Panc1 (cell line): ENCODE data around the gene TEX35. TPM values are rescaled to one million over a fixed set of nuclear protein-coding genes. Genes with fewer than 3 reads are reported as not detected.

Experiments used
- ATAC-seq: fragments of 200-7000 bp; cut with Tn5 transposase; 2 replicates; pipeline ENCODE4 v1.9.1; 2020; ENCODE audit warnings: mild to moderate bottlenecking, moderate library complexity
- BruUV-seq: library from RNA; stranded (reverse); fragments of 400-500 nt; replicated peaks from 2 replicates; lab custom pipeline; 2021; lab: Mats Ljungman, UMichigan
- CTCF ChIA-PET: fragments of 300-600 bp; sonication (Branson Sonifier 250); formaldehyde crosslinking; loops from one replicate; lab custom pipeline; 2022; ENCODE audit warnings: antibody characterized with exemption; lab: Charles Lee
- POLR2A ChIA-PET: fragments of 300-600 bp; sonication (Branson Sonifier 250); formaldehyde crosslinking; loops from one replicate; lab custom pipeline; 2022; ENCODE audit warnings: antibody characterized with exemption; lab: Charles Lee
- DNase-seq: peaks from one replicate; pipeline ENCODE4 v3.0.0-alpha.2; 2010; ENCODE audit warnings: low read depth, low spot score
- H3K27ac ChIP-seq: 2 replicates; pipeline ENCODE4 v1.5.1; 2011; ENCODE audit warnings: mild to moderate bottlenecking, low read length, inconsistent platforms
- H3K27me3 ChIP-seq: fragments of 200-500 bp; sonication (Bioruptor generic); 2 replicates; pipeline ENCODE4 v1.6.0; 2014; ENCODE audit warnings: low read length, inconsistent platforms; ENCODE audit not compliant: control insufficient read depth, insufficient read depth
- H3K36me3 ChIP-seq: fragments of 200-500 bp; sonication (Bioruptor generic); 2 replicates; pipeline ENCODE4 v1.5.1; 2014; ENCODE audit warnings: inconsistent platforms, mild to moderate bottlenecking, low read length, moderate library complexity; ENCODE audit not compliant: control insufficient read depth, insufficient read depth
- H3K4me1 ChIP-seq: 2 replicates; pipeline ENCODE4 v1.5.1; 2011; ENCODE audit warnings: inconsistent platforms, mild to moderate bottlenecking, low read length, moderate library complexity; ENCODE audit not compliant: control insufficient read depth, insufficient read depth
- H3K4me3 ChIP-seq, 2 experiments: 2 replicates each; pipeline ENCODE4 v1.5.1; 2011 to 2012; ENCODE audit warnings: low read depth in 2 of 2, low read length in 2 of 2, mild to moderate bottlenecking in 2 of 2, inconsistent platforms in 1 of 2, moderate library complexity in 1 of 2
- H3K9me3 ChIP-seq: fragments of 200-500 bp; sonication (Bioruptor generic); 2 replicates; pipeline ENCODE4 v1.5.1; 2014; ENCODE audit warnings: low read depth, mild to moderate bottlenecking, inconsistent platforms, low read length, moderate library complexity; ENCODE audit not compliant: control insufficient read depth, insufficient read depth
- CTCF ChIP-seq: fragments of 450-650 bp; IDR thresholded peaks from 2 replicates; pipeline ENCODE4 v1.5.1; 2017; ENCODE audit warnings: mild to moderate bottlenecking
- POLR2AphosphoS5 ChIP-seq: IDR thresholded peaks from 2 replicates; pipeline ENCODE4 v1.6.1; 2012; ENCODE audit warnings: mild to moderate bottlenecking, low read depth, low read length, moderate library complexity
- SIN3A ChIP-seq: IDR thresholded peaks from 2 replicates; pipeline ENCODE4 v1.6.1; 2012; ENCODE audit warnings: low read depth, mild to moderate bottlenecking, low read length, moderate library complexity, borderline replicate concordance; ENCODE audit not compliant: insufficient read depth
- TCF7L2 ChIP-seq: IDR thresholded peaks from 2 replicates; pipeline ENCODE4 v1.6.1; 2011; ENCODE audit warnings: mild to moderate bottlenecking, low read depth, low read length, inconsistent platforms
- in situ Hi-C: cut with HindIII; loops from 2 replicates; pipeline ENCODE4 v1.10.0; 2016; ENCODE audit warnings: low sequenced_read_pairs, low pct_unique_long_range_greater_than_20kb
- intact Hi-C: fragments of 100-400 bp; cut with micrococcal nuclease; formaldehyde crosslinking; loops from one replicate; pipeline ENCODE4 v1.10.0; 2022; ENCODE audit not compliant: unreplicated experiment
- total RNA-seq: library from RNA; stranded (reverse); gene quantifications from one replicate; pipeline ENCODE4 v1.2.1, GENCODE V29; 2021; ENCODE audit not compliant: unreplicated experiment
- TF ChIP-seq, protein P1 (sequence below), 2 experiments: IDR thresholded peaks; 2 replicates each; pipeline ENCODE4 v1.6.1; 2011 to 2012; ENCODE audit warnings: low read depth in 2 of 2, control low read depth in 1 of 2, low read length in 1 of 2, mild to moderate bottlenecking in 1 of 2, moderate library complexity in 1 of 2; ENCODE audit not compliant: insufficient read depth in 1 of 2

Gene TEX35
- total RNA-seq, 1 experiment from 2014 or later: not detected

DNA sequence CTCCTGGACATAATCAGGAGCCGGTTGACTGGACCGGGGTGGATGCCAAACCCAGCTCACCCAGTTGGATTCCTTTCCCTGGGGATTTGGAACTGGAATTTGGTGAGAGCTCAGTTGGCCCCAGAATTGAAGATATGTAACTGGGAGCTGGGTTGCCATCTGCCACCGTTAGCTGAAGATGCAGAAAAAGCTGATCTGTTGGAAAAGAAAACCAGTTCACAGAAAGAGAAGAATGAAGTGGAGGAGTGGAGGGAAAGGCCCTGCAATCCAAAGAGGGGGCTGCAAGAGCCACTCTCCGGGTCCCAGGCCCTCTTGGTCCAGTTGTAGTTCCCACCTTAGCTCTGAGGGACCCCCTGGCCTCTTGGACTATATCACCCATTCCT lies 16.0 kb downstream of the TEX35 start:
- Histone ChIP-seq H3K27ac (no peak overlapping the region), H3K4me3 (no peak overlapping the region), H3K9me3 (no peaks in the 10 kb centered on the region), H3K36me3 (no peaks in the 10 kb centered on the region), H3K4me1 (0 out of 2 replicates have a peak, but pooled peaks cover 2% of the 10 kb centered on the region), H3K27me3 (no peaks in the 10 kb centered on the region)
- intact Hi-C loops (no loop called here), in situ Hi-C loops (no loop called here)
- BruUV-seq: no TSS peak
- ATAC-seq: no peak
- ChIA-PET CTCF (interaction anchor here (0.6 kb wide), 1 partner anchor 23 kb away, joined by 6 read pairs; no protein-coding TSS in a partner anchor), POLR2A (no interaction called here)
- TF ChIP-seq POLR2AphosphoS5 (no peak), SIN3A (no peak), CTCF (no peak), TCF7L2 (no peak)
- TF ChIP-seq, protein P1, sequence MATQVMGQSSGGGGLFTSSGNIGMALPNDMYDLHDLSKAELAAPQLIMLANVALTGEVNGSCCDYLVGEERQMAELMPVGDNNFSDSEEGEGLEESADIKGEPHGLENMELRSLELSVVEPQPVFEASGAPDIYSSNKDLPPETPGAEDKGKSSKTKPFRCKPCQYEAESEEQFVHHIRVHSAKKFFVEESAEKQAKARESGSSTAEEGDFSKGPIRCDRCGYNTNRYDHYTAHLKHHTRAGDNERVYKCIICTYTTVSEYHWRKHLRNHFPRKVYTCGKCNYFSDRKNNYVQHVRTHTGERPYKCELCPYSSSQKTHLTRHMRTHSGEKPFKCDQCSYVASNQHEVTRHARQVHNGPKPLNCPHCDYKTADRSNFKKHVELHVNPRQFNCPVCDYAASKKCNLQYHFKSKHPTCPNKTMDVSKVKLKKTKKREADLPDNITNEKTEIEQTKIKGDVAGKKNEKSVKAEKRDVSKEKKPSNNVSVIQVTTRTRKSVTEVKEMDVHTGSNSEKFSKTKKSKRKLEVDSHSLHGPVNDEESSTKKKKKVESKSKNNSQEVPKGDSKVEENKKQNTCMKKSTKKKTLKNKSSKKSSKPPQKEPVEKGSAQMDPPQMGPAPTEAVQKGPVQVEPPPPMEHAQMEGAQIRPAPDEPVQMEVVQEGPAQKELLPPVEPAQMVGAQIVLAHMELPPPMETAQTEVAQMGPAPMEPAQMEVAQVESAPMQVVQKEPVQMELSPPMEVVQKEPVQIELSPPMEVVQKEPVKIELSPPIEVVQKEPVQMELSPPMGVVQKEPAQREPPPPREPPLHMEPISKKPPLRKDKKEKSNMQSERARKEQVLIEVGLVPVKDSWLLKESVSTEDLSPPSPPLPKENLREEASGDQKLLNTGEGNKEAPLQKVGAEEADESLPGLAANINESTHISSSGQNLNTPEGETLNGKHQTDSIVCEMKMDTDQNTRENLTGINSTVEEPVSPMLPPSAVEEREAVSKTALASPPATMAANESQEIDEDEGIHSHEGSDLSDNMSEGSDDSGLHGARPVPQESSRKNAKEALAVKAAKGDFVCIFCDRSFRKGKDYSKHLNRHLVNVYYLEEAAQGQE (IDR thresholded peaks at IDR 0.05; ENCODE audit: insufficient read depth in 1 of 2, low read depth in 2 of 2, low read length in 1 of 2): no peak
- DNase-seq: no peak

DNA sequence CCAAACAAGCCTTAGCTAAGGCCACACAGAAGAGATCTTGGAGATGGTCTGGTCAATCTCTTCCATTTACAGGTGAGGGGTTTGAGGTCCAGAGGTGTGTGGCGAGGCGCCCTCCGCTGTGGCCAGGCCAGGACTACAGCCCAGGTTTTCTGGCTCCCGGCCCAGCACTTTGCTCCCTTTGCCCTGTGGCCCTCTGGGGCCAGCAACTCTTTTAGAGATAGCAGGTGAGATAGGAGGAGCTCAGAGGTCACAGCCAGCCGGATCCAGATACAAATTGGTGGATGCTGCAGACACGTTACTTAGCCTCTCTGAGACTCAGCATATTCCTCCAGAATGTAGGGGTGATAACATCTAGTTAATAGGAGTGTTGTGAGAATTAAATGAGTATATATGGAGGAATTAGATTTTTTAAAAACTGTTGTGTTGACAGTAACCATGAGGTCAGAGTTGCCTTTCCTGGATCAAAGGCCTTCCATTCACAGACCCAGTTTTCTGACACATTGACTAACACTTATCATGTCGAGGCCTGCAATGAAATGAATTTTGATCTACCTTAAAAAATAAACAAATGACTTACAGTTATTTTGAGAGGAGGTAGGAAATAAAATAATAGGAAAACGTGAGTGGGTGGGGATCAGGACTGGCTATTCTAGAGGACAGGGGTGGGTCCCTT lies 16.6 kb downstream of the TEX35 start:
- no peaks in the 10 kb centered on the region for H3K9me3 ChIP-seq
- no peak overlapping the region for H3K4me3 ChIP-seq
- POLR2A ChIA-PET: no interaction called here
- H3K36me3 ChIP-seq: no peaks in the 10 kb centered on the region
- no TSS peak for BruUV-seq
- H3K4me1 ChIP-seq: 0 out of 2 replicates have a peak, but pooled peaks cover 2% of the 10 kb centered on the region
- no peak for ATAC-seq
- H3K27ac ChIP-seq: no peak overlapping the region
- intact Hi-C loops (loop anchor here (5.0 kb wide), 2 partner anchors 222 to 358 kb away; no protein-coding TSS in a partner anchor), in situ Hi-C loops (no loop called here)
- TF ChIP-seq TCF7L2: no peak
- TF ChIP-seq POLR2AphosphoS5: no peak
- TF ChIP-seq CTCF: no peak
- TF ChIP-seq, protein P1 (IDR thresholded peaks at IDR 0.05; ENCODE audit: insufficient read depth in 1 of 2, low read depth in 2 of 2, low read length in 1 of 2): no peak
- no peaks in the 10 kb centered on the region for H3K27me3 ChIP-seq
- DNase-seq: no peak
- CTCF ChIA-PET: interaction anchor here (0.6 kb wide), 1 partner anchor 24 kb away, joined by 6 read pairs; no protein-coding TSS in a partner anchor
